Caki2 (cell line): Measurements from ENCODE around the gene CDO1. TPM values are rescaled to one million over a fixed set of nuclear protein-coding genes. Genes with fewer than 3 reads are reported as not detected.

ENCODE experiments used
- total RNA-seq: library from RNA; depleted of rRNA; stranded (reverse); fragments of >200 nt; shearing (Covaris generic); gene quantifications from 2 replicates; pipeline ENCODE4 v1.2.3, GENCODE V29; 2014; ENCODE audit warnings: low replicate concordance; rRNA removed

CDO1 gene
- total RNA-seq, 1 experiment from 2014 or later: not detected

Other genes with a start within 250 kb of the CDO1 start
- gene TICAM2, start 214.2 kb downstream of the CDO1 start, total RNA-seq: 0.72 TPM in 1 of 2 replicates, not detected in the other
- gene TMED7, start 190.6 kb downstream of the CDO1 start, total RNA-seq: 26.7 and 50.5 TPM in 2 replicates
- gene ATG12, start 24.9 kb upstream of the CDO1 start, total RNA-seq: 17.4 and 25.5 TPM in 2 replicates
- gene AP3S1, start 25.3 kb upstream of the CDO1 start, total RNA-seq: 16.3 and 17.2 TPM in 2 replicates
- gene LVRN, start 145.8 kb upstream of the CDO1 start, total RNA-seq: not detected in 2 replicates
- gene ARL14EPL, start 215.8 kb upstream of the CDO1 start, total RNA-seq: 0.34 TPM in 1 of 2 replicates, not detected in the other